ENCODE measurements around the gene SDK2.

- no peak for TF ChIP-seq POLR2A (IDR thresholded peaks at IDR 0.05)
- no peak for TF ChIP-seq POLR2AphosphoS5 (IDR thresholded peaks at IDR 0.05)
These were observed 127.8 kb downstream of the SDK2 start for GRCh38 chr17:73516431-73516830.

Measured in prostate gland (tissue), 1 donor.